Suprapubic skin (tissue), 4 donors: Measurements from ENCODE around the gene POP5. TPM values are rescaled to one million over a fixed set of nuclear protein-coding genes. Genes with fewer than 3 reads are reported as not detected.
"Not testable (repeated sequence)": the region's sequence is repeated elsewhere in the genome, so short reads cannot be mapped to it uniquely, and the experiment has no call there.

Experiments used
- DNase-seq, 2 donors: peaks; one replicate each; pipeline ENCODE4 v3.0.0-alpha.2; 2019; ENCODE audit warnings: low spot score in 2 of 2
- H3K27ac ChIP-seq: fragments of 200-600 bp; sonication (generic); one replicate; pipeline ENCODE4 v1.5.1; 2019
- H3K27me3 ChIP-seq: fragments of 200-600 bp; sonication (generic); one replicate; pipeline ENCODE4 v1.5.1; 2019
- H3K36me3 ChIP-seq: fragments of 200-600 bp; sonication (generic); one replicate; pipeline ENCODE4 v1.5.1; 2019
- H3K4me1 ChIP-seq: fragments of 200-600 bp; sonication (generic); one replicate; pipeline ENCODE4 v1.5.1; 2019
- H3K4me3 ChIP-seq: fragments of 200-600 bp; sonication (generic); one replicate; pipeline ENCODE4 v1.5.1; 2019; ENCODE audit warnings: mild to moderate bottlenecking
- H3K9me3 ChIP-seq: fragments of 200-600 bp; sonication (generic); one replicate; pipeline ENCODE4 v1.5.1; 2019
- EP300 ChIP-seq: sonication (generic); formaldehyde crosslinking; IDR thresholded peaks from one replicate; pipeline ENCODE4 v1.6.1; 2017; ENCODE audit warnings: antibody characterized with exemption
- POLR2A ChIP-seq, 2 donors: fragments of 450-650 bp; IDR thresholded peaks; one replicate each; pipeline ENCODE4 v1.6.1; 2017; ENCODE audit warnings: antibody characterized with exemption in 2 of 2, mild to moderate bottlenecking in 2 of 2, moderate library complexity in 2 of 2
- POLR2AphosphoS5 ChIP-seq, 3 donors: sonication (generic); formaldehyde crosslinking; IDR thresholded peaks; one replicate each; pipeline ENCODE4 v1.6.1; 2017; ENCODE audit warnings: antibody characterized with exemption in 3 of 3
- WGBS: methylation state at CpG from one replicate; pipeline ENCODE4 v1.1.5; 2018; 5-methylcytosine and 5-hydroxymethylcytosine counted together
- total RNA-seq, 4 donors: library from RNA; depleted of rRNA; stranded (reverse); fragments of >200 nt; gene quantifications; one replicate each; pipeline ENCODE4 v1.1.0, GENCODE V29; 2016
- TF ChIP-seq, protein P1 (sequence below), 2 donors: fragments of 200-600 bp in 1 of 2; fragments of 450-650 bp in 1 of 2; sonication (generic) in 1 of 2; IDR thresholded peaks; one replicate each; pipeline ENCODE4 v1.5.1; 2016 to 2019; ENCODE audit warnings: antibody characterized with exemption in 2 of 2, mild to moderate bottlenecking in 1 of 2, moderate library complexity in 1 of 2

POP5 gene
- total RNA-seq, 4 donors from 2014 or later = 27.6 to 38.5 (median 32.4) TPM

DNA sequence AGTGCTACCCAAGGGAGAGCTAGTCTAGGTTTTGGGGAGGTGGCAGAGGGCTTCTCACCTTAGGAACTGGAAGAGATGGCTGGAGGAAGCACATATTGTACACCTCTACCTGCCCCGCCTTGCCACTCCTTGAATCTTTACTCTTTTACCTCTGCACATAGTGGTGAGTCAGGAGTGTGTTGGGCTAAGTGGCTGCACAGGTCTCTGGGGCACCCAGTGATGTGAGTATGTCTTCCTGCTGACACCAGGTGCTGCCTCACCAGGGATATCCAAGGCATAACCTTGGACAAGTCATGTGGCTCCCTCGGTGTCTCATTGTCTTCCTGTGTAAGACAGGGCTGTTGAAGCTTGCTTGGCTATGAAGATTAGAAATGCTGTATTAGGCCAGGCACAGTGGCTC lies 39.4 kb upstream of the POP5 start:
- H3K9me3 ChIP-seq = no peaks in the 10 kb centered on the region
- peaks cover 27% of the 10 kb centered on the region for H3K27me3 ChIP-seq
- TF ChIP-seq EP300 (no peak), POLR2A (IDR thresholded peaks at IDR 0.05) (no peak), POLR2AphosphoS5 (IDR thresholded peaks at IDR 0.05) (no peak)
- TF ChIP-seq, protein P1, sequence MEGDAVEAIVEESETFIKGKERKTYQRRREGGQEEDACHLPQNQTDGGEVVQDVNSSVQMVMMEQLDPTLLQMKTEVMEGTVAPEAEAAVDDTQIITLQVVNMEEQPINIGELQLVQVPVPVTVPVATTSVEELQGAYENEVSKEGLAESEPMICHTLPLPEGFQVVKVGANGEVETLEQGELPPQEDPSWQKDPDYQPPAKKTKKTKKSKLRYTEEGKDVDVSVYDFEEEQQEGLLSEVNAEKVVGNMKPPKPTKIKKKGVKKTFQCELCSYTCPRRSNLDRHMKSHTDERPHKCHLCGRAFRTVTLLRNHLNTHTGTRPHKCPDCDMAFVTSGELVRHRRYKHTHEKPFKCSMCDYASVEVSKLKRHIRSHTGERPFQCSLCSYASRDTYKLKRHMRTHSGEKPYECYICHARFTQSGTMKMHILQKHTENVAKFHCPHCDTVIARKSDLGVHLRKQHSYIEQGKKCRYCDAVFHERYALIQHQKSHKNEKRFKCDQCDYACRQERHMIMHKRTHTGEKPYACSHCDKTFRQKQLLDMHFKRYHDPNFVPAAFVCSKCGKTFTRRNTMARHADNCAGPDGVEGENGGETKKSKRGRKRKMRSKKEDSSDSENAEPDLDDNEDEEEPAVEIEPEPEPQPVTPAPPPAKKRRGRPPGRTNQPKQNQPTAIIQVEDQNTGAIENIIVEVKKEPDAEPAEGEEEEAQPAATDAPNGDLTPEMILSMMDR (IDR thresholded peaks at IDR 0.05) = no peak
- H3K36me3 ChIP-seq = no peaks in the 10 kb centered on the region
- no peaks in the 10 kb centered on the region for H3K4me1 ChIP-seq
- no peak overlapping the region for H3K27ac ChIP-seq
- no peak for DNase-seq
- 72% methylated on average over 2 of the region's 2 CpGs for WGBS
- H3K4me3 ChIP-seq = no peak overlapping the region

DNA sequence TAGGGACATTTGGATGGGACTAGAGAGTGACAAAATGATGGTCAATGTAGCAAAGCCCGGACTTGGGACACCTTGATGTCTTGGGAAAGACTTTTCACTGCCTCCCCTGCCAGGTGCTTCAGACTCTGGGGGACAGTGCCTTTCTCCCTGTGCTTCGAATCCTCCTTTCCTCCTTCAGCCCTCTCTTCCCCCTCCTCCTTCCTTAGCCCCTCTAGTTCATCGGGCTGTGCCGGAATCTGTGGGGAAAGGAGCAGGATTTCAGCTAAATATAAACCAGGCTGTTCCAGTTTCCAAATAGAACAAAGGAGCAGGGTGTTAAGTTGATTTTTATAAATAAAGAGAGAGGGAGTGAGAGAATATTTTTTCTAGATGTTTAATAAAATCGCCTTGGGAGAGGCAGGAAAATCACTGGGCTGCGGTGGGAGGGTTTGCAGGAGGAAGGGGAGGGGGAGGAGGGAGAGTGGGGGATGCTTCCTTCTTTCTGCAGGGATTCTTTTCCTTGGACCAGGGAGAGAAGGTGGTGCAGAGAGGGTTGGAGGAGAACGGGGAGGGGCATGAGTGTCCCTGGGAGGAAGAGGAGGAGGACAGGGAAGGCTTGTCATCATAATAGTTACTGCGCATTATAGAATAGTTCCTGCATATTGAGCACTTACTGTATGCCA lies 37.9 kb upstream of the POP5 start:
- Histone ChIP-seq H3K27ac (no peak overlapping the region), H3K9me3 (no peaks in the 10 kb centered on the region), H3K36me3 (no peaks in the 10 kb centered on the region), H3K4me1 (no peaks in the 10 kb centered on the region), H3K4me3 (no peak overlapping the region), H3K27me3 (peaks cover 27% of the 10 kb centered on the region)
- no peak for TF ChIP-seq EP300
- TF ChIP-seq POLR2AphosphoS5 (IDR thresholded peaks at IDR 0.05) = no peak
- TF ChIP-seq, protein P1 (IDR thresholded peaks at IDR 0.05) = no peak
- no peak for TF ChIP-seq POLR2A (IDR thresholded peaks at IDR 0.05)
- no peak for DNase-seq
- WGBS = 30% methylated on average over 8 of the region's 8 CpGs

DNA sequence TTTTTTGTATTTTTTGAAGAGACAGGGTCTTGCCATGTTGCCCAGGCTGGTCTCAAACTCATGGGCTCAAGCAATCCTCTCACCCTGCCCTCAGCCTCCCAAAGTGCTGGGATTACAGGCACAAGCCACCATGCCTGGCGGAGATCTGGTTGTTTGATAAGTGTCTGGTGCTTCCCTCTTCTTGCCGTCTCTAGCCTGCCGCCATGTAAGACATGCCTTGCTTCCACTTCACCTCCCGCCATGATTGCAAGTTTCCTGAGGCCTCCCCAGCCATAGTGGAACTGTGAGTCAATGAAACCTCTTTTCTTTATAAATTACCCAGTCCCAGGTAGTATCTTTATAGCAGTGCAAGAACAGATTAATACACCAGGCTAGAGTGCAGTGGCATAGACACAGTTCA lies 36.6 kb upstream of the POP5 start:
- H3K36me3 ChIP-seq, H3K9me3 ChIP-seq, H3K27ac ChIP-seq, H3K4me1 ChIP-seq, H3K4me3 ChIP-seq, DNase-seq: not testable (repeated sequence)
- H3K27me3 ChIP-seq = peaks cover 27% of the 10 kb centered on the region
- 91% methylated on average over 4 of the region's 4 CpGs for WGBS

DNA sequence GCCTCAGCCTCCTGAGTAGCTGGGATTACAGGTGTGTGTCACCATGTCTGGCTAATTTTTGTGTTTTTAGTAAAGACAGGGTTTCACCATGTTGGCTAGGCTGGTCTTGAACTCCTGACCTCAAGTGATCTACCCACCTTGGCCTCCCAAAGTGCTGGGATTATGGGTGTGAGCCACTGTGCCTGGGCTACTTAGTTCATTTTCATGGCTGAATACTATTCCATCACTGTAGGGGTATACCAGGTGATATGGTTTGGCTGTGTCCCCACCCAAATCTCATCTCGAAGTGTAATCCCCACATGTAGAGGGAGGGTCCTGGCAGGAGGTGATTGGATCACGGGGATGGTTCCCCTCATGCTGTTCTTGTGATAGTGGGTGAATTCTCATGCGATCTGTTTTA lies 36.0 kb upstream of the POP5 start:
- H3K27me3 ChIP-seq = peaks cover 27% of the 10 kb centered on the region
- not testable (repeated sequence) for DNase-seq, H3K36me3 ChIP-seq, H3K27ac ChIP-seq, H3K4me1 ChIP-seq, H3K9me3 ChIP-seq, H3K4me3 ChIP-seq
- WGBS = 92% methylated on average over 3 of the region's 3 CpGs

DNA sequence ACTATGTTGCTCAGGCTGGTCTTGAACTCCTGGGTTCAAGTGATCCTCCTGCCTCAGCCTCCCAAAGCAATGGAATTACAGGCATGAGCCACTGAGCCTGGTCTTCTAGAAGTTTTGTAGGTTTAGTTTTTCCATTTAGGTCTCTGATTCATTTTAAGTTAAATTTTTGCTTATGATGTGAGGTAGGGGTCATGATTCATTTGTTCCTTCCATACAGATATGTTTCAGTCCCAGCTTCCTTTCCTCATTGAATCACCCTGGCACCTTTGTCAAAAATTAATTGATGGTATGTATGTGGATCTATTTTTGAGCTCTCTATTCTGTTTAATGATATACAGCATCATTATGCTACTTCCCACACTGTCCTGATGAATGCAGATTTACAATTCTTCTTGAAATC lies 33.6 kb upstream of the POP5 start:
- no peak overlapping the region for H3K27ac ChIP-seq
- no peaks in the 10 kb centered on the region for H3K4me1 ChIP-seq
- H3K27me3 ChIP-seq = peaks cover 19% of the 10 kb centered on the region
- H3K36me3 ChIP-seq = no peaks in the 10 kb centered on the region
- H3K9me3 ChIP-seq = no peaks in the 10 kb centered on the region
- DNase-seq = no peak
- no peak for TF ChIP-seq POLR2A (IDR thresholded peaks at IDR 0.05)
- TF ChIP-seq POLR2AphosphoS5 (IDR thresholded peaks at IDR 0.05) = no peak
- TF ChIP-seq EP300 = no peak
- TF ChIP-seq, protein P1 (IDR thresholded peaks at IDR 0.05) = no peak
- no peak overlapping the region for H3K4me3 ChIP-seq

DNA sequence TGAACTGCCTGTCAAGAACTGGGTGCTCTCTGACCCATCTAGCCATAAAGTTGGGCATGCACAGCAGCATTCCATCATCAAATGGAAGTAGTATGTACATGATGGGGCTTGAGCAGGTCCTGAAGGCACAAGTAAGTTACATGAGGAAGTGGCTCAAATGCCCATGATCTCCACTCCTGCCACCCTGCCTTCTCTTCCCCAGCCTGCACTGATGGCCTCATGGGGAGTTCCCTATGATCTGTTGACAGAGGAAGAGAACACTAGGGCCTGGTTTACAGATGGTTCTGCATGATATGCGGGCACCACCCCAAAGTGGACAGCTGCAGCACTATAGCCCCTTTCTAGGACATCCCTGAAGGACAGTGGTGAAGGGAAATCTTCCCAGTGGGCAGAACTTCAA lies 30.3 kb upstream of the POP5 start:
- not testable (repeated sequence) for H3K27ac ChIP-seq, DNase-seq, H3K4me1 ChIP-seq, H3K27me3 ChIP-seq, H3K36me3 ChIP-seq, H3K9me3 ChIP-seq, H3K4me3 ChIP-seq
- WGBS = 100% methylated on average over 1 of the region's 1 CpG

DNA sequence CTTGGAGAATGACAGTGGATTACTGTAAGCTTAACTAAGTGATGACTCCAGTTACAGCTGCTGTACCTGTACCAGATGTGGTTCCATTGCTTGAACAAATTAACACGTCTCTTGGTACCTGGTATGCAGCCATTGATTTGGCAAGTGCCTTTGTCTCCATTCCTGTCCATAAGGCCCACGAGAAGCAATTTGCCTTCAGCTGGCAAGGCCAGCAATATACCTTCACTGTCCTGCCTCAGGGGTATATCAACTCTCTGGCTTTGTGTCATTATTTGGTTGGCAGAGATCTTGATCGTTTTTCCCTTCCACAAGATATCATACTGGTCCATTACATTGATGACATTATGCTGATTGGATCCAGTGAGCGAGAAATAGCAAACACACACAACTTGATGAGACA lies 29.4 kb upstream of the POP5 start:
- 73% methylated on average over 4 of the region's 4 CpGs for WGBS
- TF ChIP-seq EP300 (no peak), POLR2A (IDR thresholded peaks at IDR 0.05) (no peak), POLR2AphosphoS5 (IDR thresholded peaks at IDR 0.05) (no peak)
- TF ChIP-seq, protein P1 (IDR thresholded peaks at IDR 0.05) = no peak
- no peaks in the 10 kb centered on the region for H3K4me1 ChIP-seq
- no peak overlapping the region for H3K4me3 ChIP-seq
- H3K36me3 ChIP-seq = no peaks in the 10 kb centered on the region
- H3K9me3 ChIP-seq = no peaks in the 10 kb centered on the region
- DNase-seq = no peak
- H3K27ac ChIP-seq = no peak overlapping the region
- peaks cover 2% of the 10 kb centered on the region for H3K27me3 ChIP-seq

DNA sequence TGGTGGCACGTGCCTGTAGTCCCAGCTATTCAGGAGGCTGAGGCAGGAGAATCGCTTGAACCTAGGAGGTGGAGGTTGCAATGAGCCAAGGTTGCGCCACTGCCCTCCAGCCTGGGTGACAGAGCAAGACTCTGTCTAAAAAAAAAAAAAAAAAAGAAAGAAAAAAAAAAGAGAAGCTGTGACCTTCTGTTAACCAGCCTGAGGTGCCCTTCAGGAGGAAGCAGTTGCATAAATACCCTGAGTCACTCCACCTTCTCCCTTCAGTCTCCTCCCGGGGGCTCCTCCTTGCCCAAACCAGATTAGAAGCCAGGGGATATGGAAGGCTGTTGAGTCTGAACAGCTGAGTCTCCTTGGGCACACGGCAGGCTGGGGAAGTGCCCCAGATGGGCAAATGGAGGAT lies 21.2 kb upstream of the POP5 start:
- not testable (repeated sequence) for H3K4me1 ChIP-seq, H3K4me3 ChIP-seq, H3K36me3 ChIP-seq, H3K9me3 ChIP-seq, H3K27me3 ChIP-seq, DNase-seq, H3K27ac ChIP-seq
- 79% methylated on average over 5 of the region's 5 CpGs for WGBS
